Measurements from ENCODE around the gene SSU72. TPM values are rescaled to one million over a fixed set of nuclear protein-coding genes. Genes with fewer than 3 reads are reported as not detected.

The SSU72 gene
- total RNA-seq, 1 experiment from 2014 or later: 179 TPM

DNA sequence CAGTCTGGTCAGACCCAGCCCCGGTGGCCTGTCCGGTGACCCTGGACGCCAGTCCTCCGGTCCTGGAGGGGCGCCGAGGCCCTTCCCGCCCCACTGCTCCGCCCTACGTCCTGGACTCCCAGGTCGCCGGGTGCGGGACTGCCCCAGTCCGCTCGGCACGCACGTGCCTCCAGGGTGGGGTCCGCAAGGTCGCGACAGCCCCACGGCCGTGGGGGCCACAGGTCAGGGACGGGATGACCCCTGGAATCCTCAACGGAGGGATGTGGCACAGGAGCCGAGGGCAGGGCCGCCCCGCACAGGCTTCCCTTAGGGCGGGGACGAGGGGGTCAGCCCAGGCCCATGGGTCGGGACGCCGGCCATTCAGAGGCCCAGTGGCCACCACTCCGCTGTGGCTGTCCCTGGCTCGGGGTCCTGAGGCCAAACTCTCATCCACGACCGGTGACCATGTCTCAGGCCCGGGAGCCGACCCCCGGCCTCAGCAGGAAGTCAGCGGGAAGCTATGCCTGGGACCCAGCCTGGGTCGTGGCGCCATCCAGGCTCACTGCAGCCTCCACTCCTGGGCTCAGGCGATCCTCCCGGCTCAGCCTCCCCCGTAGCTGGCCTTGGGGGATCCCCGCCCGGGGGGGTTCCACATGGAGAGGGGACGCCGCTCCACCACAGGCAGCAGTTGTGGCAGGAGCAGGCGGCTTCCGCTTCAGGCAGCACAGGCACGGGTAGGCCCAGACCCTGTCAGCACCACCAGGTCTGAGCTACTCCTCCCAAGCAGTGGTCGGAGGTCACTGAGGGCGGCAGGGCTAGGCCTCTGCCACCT is 33.6 kb downstream of the SSU72 start:
- no peak overlapping the region for H3T11ph ChIP-seq (ENCODE audit: low read length)
- H2BK5ac ChIP-seq (ENCODE audit: insufficient read length, low read length): no peak overlapping the region
- H3K79me2 ChIP-seq (ENCODE audit: insufficient read depth, low read length): no peaks in the 10 kb centered on the region
- H3K4ac ChIP-seq (ENCODE audit: low read depth, low read length): no peak overlapping the region
- no peak overlapping the region for H3K56ac ChIP-seq (ENCODE audit: insufficient read length, low read depth, low read length)
- no peak overlapping the region for H4K91ac ChIP-seq (ENCODE audit: insufficient read length, low read depth, low read length)
- no peaks in the 10 kb centered on the region for H3K27me3 ChIP-seq (ENCODE audit: insufficient read depth, low read length)
- H3K23ac ChIP-seq (ENCODE audit: insufficient read length, low read depth, low read length): no peak overlapping the region
- DNase-seq: no peak
- no peak overlapping the region for H2BK12ac ChIP-seq (ENCODE audit: insufficient read length, low read depth, low read length)
- H3K27ac ChIP-seq (ENCODE audit: insufficient read length, low read depth, low read length): no peak overlapping the region
- H3K27ac Mint-ChIP-seq: no peak overlapping the region
- no peak overlapping the region for H2AK5ac ChIP-seq (ENCODE audit: insufficient read length, low read length)
- H4K8ac ChIP-seq (replicated peaks; ENCODE audit: insufficient read length, low read depth, low read length): no peak overlapping the region
- peaks cover 0 to 4% of the 10 kb centered on the region in 2 experiments; a peak in 2 of 4 replicates for H3K4me1 Mint-ChIP-seq
- no peaks in the 10 kb centered on the region for H3K4me1 ChIP-seq (ENCODE audit: insufficient read depth, low read length)
- TF ChIP-seq, protein P1, sequence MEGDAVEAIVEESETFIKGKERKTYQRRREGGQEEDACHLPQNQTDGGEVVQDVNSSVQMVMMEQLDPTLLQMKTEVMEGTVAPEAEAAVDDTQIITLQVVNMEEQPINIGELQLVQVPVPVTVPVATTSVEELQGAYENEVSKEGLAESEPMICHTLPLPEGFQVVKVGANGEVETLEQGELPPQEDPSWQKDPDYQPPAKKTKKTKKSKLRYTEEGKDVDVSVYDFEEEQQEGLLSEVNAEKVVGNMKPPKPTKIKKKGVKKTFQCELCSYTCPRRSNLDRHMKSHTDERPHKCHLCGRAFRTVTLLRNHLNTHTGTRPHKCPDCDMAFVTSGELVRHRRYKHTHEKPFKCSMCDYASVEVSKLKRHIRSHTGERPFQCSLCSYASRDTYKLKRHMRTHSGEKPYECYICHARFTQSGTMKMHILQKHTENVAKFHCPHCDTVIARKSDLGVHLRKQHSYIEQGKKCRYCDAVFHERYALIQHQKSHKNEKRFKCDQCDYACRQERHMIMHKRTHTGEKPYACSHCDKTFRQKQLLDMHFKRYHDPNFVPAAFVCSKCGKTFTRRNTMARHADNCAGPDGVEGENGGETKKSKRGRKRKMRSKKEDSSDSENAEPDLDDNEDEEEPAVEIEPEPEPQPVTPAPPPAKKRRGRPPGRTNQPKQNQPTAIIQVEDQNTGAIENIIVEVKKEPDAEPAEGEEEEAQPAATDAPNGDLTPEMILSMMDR (conservative IDR thresholded peaks at IDR 0.05): no peak
- no peak overlapping the region for H4K5ac ChIP-seq (ENCODE audit: insufficient read length, low read depth, low read length)
- H3K36me3 Mint-ChIP-seq (ENCODE audit: insufficient read depth in 1 of 3, low read depth in 3 of 3): peaks cover 2 to 36% (median 32%) of the 10 kb centered on the region in 3 experiments; a peak in 6 of 7 replicates
- no CpG with 5 or more reads among the region's 53 CpGs for WGBS (ENCODE audit: extremely low coverage, insufficient read length, low lambda C conversion rate)
- H3K14ac ChIP-seq (ENCODE audit: insufficient read depth, low read length): peak overlapping the region; percentile 41; the same call in 1 of the 2 replicates
- no peaks in the 10 kb centered on the region; the same call in 1 of the 2 replicates for H3K27me3 Mint-ChIP-seq (ENCODE audit: low read depth)
- peak overlapping the region; percentile 23 for H3K9ac ChIP-seq (ENCODE audit: extremely low read depth, insufficient read length, low read length)
- no peaks in the 10 kb centered on the region; a peak in 1 of 5 replicates for H3K9me3 Mint-ChIP-seq
- H3K4me3 Mint-ChIP-seq: peak overlapping the region; percentile 52 to 70
- H3K18ac ChIP-seq (ENCODE audit: insufficient read length, low read depth, low read length): peak overlapping the region; percentile 58
- no peaks in the 10 kb centered on the region for H4K20me1 ChIP-seq (ENCODE audit: control insufficient read depth, insufficient read depth, insufficient read length)
- H2BK15ac ChIP-seq (ENCODE audit: low read depth, low read length): no peak overlapping the region
- no peaks in the 10 kb centered on the region for H3K79me1 ChIP-seq (ENCODE audit: insufficient read depth, low read depth, low read length, poor library complexity, severe bottlenecking)
- H2BK120ac ChIP-seq (ENCODE audit: low read depth, low read length, poor library complexity, severe bottlenecking): no peak overlapping the region
- H2AFZ ChIP-seq (ENCODE audit: low read length): no peak overlapping the region
- no peak overlapping the region for H2BK20ac ChIP-seq (ENCODE audit: low read depth, low read length, poor library complexity, severe bottlenecking)
- H3K9me3 ChIP-seq (ENCODE audit: control insufficient read depth, low read depth, low read length): no peaks in the 10 kb centered on the region
- H3K23me2 ChIP-seq (ENCODE audit: insufficient read length, low read depth, low read length, poor library complexity, severe bottlenecking): peaks cover 7% of the 10 kb centered on the region
- peak overlapping the region; percentile 40 for H3K4me2 ChIP-seq (ENCODE audit: insufficient read depth, insufficient read length, low read length)
